Activated CD4-positive, alpha-beta T cell treated with anti-CD3 and anti-CD28 coated beads, Interleukin-10, Interleukin-2, amounts not matched to agents 100 ng/mL and 50 ng/mL, durations not matched to agents 16 hours and 8 hours (primary cell): Measurements from ENCODE around the gene FBXO11.

Experiments
- DNase-seq: peaks from one replicate; pipeline ENCODE4 v3.0.0-alpha.2; 2020

The FBXO11 gene

DNA sequence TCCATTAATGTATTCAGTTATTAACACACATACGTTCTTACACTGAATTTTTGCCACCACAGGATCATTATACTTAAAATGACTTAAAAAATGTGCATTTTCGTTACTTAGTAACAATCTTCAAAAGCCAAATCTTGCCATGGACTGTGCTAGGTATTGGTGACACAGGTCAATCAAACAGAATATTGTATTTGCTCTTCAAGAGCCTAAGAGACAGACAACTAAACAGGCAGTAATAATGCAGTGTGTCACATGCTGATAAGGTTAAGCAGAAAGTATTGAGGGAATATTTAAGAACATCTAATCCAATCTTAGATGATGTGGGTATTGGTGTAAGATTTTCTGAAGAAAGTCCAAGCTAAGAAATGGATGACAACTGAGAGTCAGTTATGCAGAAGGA is 56.9 kb downstream of the FBXO11 start:
- no peak for DNase-seq

DNA sequence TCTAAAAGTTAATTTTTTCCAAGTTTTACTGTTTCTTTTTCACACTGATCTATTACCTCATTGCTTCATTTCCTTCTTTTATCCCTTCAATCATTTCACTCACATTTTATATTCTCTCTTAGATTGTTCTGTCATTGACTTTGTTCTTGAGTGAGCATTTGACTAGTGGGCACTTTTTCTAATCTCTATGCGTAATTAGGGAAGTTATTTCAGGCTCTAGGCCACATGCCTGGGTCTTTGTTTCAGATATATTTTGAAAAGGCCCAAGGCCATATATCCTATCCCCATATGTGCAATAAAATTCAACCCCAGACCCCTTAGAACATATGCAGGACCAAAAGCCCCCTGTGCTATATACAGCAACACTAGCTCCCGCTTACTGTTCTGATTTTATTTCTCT is 62.1 kb downstream of the FBXO11 start:
- no peak for DNase-seq

- DNase-seq = no peak
Measured at GRCh38 chr2:47843407-47843806, 62.9 kb downstream of the FBXO11 start.

GRCh38 chr2:47842846-47843245 is 63.5 kb downstream of the FBXO11 start:
- DNase-seq = no peak

DNA sequence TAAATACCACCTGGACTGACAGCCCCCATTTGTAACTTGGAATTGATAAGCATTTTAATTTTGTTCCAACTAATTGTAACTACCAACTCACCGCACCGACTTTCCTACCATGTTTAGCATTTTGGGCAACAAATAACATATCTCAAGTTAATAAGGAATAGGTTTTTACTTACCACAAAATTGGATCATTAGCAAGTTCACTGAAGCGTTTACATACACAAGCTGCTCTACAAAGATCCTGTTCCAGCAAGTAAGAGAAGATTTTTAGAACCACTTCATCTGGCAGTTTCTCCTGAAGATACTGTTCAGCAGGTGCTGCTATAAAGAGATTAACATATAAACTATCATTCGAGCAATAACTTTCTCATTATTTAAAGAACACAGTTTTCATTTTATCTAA is 67.6 kb downstream of the FBXO11 start:
- no peak for DNase-seq

GRCh38 chr2:47838249-47838648 is 68.0 kb downstream of the FBXO11 start:
- DNase-seq = no peak

GRCh38 chr2:47833516-47833968 is 72.8 kb downstream of the FBXO11 start:
- peak; percentile 7 for DNase-seq

DNA sequence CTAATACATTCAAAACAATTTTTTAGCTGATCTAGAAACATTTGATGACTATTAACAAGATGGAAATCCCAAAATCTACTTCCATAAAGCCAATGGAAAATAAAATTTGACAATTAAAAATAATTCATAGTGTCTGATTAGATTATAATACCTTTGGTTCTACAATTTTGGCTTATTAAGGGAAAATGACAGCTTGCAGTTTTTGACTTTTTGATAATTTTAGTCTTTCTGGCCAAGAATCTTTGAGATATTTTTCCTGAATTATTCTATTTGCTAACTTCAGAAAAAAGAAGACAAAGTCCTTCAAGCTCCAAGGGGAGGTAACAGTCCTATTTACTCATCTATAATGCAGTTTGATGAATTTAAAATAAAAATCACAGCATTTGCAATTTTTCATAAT is 83.8 kb downstream of the FBXO11 start:
- no peak for DNase-seq

DNA sequence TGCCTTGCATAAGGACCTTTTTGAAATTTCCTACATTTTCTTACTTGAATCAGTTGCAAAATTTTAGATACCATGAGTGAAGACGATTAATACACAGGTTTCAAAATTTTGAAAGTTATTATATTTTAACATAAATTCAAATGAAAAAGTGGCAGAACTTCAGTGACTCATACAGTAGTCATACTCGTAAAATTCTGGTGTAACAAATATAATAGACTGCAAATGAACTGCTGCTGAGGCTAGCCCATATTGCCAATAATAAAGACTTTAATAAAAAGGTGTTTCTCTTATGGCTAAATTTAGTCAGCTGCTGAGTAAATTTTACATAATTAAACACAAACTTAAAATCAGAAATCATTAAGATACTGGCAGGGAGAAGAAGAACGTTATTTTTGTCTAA is 86.5 kb downstream of the FBXO11 start:
- no peak for DNase-seq

DNA sequence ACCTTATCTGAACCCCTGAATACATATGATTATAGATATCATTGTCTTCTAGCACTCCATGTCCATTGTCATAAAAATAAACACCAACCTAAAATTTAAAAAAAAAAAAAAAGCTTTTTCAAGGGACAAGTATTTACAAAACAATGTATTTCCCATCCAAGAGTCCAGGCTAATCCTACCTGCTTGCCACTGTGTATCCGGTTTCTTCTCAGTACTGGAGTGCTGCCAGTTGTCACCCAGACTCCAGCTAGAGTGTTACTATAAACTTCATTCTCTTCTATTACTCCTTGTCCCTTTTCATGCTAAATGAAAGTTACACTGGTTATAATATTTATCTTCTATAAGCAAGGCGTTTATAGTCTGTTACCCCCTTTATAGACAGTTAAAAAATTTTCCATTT is 87.5 kb downstream of the FBXO11 start:
- no peak for DNase-seq

GRCh38 chr2:47815764-47816163 is 90.5 kb downstream of the FBXO11 start:
- no peak for DNase-seq

DNA sequence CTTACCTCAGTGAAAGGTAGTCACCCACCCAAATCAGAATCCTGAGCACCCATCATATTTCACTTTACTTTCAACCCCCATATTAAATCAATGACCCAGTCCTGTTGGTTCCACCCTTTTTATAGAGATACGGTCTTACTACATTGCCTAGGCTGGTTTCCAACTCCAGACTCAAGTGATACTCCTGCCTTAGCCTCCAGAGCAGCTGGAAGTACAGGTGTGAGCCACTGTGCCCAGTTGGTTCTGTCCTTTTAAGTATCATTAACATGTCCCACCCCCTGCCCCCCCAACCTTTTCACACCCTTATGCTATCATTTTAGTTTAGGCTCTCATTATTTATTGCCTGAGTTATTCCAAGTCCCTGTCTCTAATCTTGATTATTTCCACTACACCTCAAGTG is 94.6 kb downstream of the FBXO11 start:
- DNase-seq = no peak

DNA sequence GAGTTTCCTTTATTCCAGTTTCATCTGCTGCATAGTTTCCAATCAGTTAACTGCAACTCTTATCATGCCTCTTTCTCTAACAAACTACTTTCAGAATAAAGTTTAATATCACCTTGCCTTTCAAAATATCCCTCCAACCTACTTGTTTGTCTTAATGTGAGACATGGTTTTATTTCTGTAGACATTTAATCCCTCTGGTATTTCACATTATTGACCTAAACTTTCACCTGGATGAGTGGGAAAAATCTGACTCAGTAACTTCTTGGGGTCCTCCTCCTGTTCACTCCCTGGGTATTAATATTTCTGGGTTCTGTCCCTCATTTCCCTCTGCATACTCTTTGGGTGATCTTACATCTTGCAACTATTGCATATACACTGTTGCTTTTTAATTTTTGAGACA is 95.4 kb downstream of the FBXO11 start:
- DNase-seq = no peak

- DNase-seq = no peak
Measured at GRCh38 chr2:47809903-47810302, 96.4 kb downstream of the FBXO11 start.

DNA sequence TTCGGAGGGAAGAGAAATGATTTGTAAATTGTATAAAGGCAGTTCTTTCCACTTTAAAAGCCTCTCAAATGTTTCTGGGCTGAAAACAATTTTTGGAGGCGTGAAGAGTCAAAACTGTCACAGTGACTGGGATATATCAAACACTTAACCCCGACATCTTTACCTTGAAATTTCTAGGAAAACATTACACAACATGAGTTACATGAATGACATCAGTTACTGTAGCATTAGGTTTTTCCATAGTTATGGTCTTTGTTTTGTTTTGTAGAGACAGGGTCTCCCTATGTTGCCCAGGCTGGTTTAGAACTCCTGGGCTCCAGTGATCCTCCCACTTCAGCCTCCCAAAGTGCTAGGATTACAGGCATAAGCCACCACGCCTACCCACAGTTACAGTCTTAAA is 97.7 kb downstream of the FBXO11 start:
- no peak for DNase-seq

DNA sequence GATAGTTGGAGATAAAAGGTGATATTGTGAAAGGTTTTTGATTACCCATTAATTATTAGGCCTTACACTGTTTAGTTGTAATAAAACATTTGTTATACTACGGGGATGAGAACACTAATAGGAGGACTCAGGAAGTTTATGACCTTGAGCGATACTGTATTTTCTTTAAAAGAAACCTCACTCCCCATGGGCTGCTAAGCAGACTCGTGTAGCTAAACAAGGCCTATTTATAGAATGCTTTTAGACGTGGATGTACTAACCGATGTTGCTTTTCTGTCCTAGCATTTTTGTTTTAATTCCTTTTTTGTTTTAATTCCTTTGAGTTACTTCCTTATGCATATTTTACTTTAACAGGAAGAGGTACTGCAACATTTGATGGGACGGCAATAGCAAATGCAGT is 100.4 kb downstream of the FBXO11 start:
- DNase-seq = no peak

GRCh38 chr2:47803770-47804169 is 102.5 kb downstream of the FBXO11 start:
- no peak for DNase-seq

DNA sequence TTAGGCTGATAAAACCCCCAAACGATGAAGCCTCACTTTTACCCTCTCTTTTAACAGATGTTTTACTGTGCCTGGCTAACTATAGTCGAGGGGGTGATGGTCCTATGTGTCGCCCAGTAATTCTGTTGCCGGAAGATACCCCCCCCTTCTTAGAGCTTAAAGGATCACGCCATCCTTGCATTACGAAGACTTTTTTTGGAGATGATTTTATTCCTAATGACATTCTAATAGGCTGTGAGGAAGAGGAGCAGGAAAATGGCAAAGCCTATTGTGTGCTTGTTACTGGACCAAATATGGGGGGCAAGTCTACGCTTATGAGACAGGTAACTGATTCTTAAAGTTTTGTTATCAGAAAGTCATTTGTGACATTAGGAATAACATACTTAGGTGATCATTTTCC is 102.9 kb downstream of the FBXO11 start:
- DNase-seq = no peak

DNA sequence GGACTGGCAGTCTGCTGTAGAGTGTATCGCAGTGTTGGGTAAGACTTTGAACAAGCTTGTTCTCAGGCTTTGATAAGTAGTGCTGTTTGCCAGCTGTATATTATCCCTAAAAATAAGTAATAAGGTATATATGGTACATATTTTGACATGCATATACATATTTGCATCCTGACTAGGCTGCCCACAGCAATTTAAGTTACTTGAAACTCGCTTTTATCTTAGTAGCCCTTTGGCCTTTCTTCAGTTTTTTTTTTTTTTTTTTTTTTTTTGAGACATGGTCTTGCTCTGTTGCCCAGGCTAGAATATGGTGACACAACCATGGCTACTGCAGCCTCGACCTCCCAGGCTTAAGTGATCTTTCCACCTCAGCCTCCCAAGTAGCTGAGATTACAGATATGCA is 105.2 kb downstream of the FBXO11 start:
- DNase-seq = no peak

DNA sequence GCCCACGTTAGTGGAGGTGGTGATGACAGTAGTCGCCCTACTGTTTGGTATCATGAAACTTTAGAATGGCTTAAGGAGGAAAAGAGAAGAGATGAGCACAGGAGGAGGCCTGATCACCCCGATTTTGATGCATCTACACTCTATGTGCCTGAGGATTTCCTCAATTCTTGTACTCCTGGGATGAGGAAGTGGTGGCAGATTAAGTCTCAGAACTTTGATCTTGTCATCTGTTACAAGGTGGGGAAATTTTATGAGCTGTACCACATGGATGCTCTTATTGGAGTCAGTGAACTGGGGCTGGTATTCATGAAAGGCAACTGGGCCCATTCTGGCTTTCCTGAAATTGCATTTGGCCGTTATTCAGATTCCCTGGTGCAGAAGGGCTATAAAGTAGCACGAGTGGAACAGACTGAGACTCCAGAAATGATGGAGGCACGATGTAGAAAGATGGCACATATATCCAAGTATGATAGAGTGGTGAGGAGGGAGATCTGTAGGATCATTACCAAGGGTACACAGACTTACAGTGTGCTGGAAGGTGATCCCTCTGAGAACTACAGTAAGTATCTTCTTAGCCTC is 107.2 kb downstream of the FBXO11 start:
- DNase-seq = no peak

- DNase-seq = no peak
Measured at GRCh38 chr2:47798631-47799030, 107.7 kb downstream of the FBXO11 start.

- no peak for DNase-seq
Measured at GRCh38 chr2:47796090-47796697, 110.1 kb downstream of the FBXO11 start.

- no peak for DNase-seq
Measured at GRCh38 chr2:47785986-47786385, 120.3 kb downstream of the FBXO11 start.

DNA sequence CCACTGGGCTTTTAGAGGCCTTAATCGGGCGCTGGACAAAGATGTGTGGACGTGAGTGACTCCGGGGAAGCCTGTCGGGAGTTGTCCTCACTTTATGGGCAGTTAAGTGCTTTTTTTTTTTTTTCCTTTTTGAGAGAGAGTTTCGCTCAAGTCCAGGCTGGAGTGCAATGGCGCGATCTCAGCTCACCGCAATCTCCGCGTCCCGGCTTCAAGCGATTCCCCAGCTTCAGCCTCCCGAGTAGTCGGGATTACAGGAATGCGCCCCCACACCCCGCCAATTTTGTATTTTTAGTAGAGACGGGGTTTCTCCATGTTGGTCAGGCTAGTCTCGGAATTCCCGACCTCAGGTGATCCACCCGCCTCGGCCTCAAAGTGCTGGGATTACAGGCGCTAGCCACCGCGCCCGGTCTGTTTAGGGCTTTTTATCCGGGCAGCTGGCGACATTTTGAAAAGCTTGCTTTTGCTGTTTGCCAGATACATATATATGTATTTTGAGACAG is 121.9 kb downstream of the FBXO11 start:
- no peak for DNase-seq
